Keratinocyte (primary cell): ENCODE data around the gene SAMD3.

Experiments
- CTCF ChIP-seq, 3 experiments: IDR thresholded peaks in 1 of 3; conservative IDR thresholded peaks in 1 of 3; optimal IDR thresholded peaks in 1 of 3; 2 replicates in 2 of 3; 3 replicates in 1 of 3; pipeline versions ENCODE3 to v1.5.1; 2011; ENCODE audit warnings: low read length in 3 of 3, mild to moderate bottlenecking in 3 of 3, moderate library complexity in 2 of 3, control low read depth in 1 of 3, inconsistent platforms in 1 of 3; ENCODE audit not compliant: insufficient read depth in 2 of 3; ENCODE audit errors: extremely low read depth in 1 of 3
- EZH2 ChIP-seq: IDR thresholded peaks from one replicate; pipeline ENCODE4 v1.6.1; 2012; ENCODE audit warnings: inconsistent platforms, mild to moderate bottlenecking, low read length, moderate library complexity

GRCh38 chr6:130200020-130200419, 22.7 kb downstream of the SAMD3 start:
- TF ChIP-seq CTCF (optimal IDR thresholded peaks at IDR 0.05 in 1 of 3, IDR thresholded peaks at IDR 0.05 in 1 of 3, conservative IDR thresholded peaks at IDR 0.05 in 1 of 3; ENCODE audit: extremely low read depth in 1 of 3, insufficient read depth in 2 of 3, low read length in 3 of 3): no peak
- no peak for TF ChIP-seq EZH2
